Measurements from ENCODE around the gene CLIC4.

DNA sequence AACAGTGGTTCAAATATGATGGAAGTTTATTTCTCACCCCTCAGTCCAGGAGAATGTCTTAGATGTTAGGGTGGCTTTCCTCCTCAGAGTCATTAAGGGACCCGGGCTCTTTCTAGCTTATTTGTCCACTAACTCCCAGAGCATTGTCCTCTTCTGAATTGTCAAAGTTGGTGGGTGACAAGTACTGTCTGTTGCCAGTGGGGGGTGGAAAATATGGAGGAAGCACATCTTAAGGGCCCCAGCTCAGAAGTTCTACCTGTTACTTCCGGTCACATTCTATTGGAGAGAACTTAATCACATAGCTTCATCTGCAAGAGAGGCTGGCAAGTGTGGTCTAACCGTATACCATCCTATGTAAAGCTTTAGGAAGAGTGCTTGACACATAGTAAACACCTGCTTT is 7.1 kb downstream of the CLIC4 start:
- TF ChIP-seq, protein P1, sequence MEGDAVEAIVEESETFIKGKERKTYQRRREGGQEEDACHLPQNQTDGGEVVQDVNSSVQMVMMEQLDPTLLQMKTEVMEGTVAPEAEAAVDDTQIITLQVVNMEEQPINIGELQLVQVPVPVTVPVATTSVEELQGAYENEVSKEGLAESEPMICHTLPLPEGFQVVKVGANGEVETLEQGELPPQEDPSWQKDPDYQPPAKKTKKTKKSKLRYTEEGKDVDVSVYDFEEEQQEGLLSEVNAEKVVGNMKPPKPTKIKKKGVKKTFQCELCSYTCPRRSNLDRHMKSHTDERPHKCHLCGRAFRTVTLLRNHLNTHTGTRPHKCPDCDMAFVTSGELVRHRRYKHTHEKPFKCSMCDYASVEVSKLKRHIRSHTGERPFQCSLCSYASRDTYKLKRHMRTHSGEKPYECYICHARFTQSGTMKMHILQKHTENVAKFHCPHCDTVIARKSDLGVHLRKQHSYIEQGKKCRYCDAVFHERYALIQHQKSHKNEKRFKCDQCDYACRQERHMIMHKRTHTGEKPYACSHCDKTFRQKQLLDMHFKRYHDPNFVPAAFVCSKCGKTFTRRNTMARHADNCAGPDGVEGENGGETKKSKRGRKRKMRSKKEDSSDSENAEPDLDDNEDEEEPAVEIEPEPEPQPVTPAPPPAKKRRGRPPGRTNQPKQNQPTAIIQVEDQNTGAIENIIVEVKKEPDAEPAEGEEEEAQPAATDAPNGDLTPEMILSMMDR (conservative IDR thresholded peaks at IDR 0.05; ENCODE audit: low read length): no peak
- no peak for TF ChIP-seq EZH2phosphoT487 (IDR thresholded peaks at IDR 0.05; ENCODE audit: borderline replicate concordance)
